H9 (cell line): ENCODE data around the gene WDR75. TPM values are rescaled to one million over a fixed set of nuclear protein-coding genes. Genes with fewer than 3 reads are reported as not detected.

ENCODE experiments used
- DNase-seq: peaks from one replicate; pipeline ENCODE4 v3.0.0-alpha.2; 2017
- H2AFZ ChIP-seq: one replicate; pipeline ENCODE4 v1.6.1; 2013; ENCODE audit warnings: mild to moderate bottlenecking, low read length, control low read depth, moderate library complexity
- H2AK5ac ChIP-seq: 2 replicates; pipeline ENCODE4 v1.6.1; 2013; ENCODE audit warnings: low read length, control low read depth, mixed read lengths; ENCODE audit not compliant: insufficient read length
- H2BK120ac ChIP-seq: one replicate; pipeline ENCODE4 v1.6.1; 2013; ENCODE audit warnings: low read depth, mild to moderate bottlenecking, low read length, control low read depth, inconsistent platforms; ENCODE audit not compliant: poor library complexity, severe bottlenecking
- H2BK12ac ChIP-seq: 2 replicates; pipeline ENCODE4 v1.6.1; 2013; ENCODE audit warnings: low read length, control low read depth, mixed read lengths, low read depth; ENCODE audit not compliant: insufficient read length
- H2BK15ac ChIP-seq: 2 replicates; pipeline ENCODE4 v1.6.1; 2013; ENCODE audit warnings: low read depth, low read length, control low read depth
- H2BK20ac ChIP-seq: one replicate; pipeline ENCODE4 v1.6.1; 2013; ENCODE audit warnings: low read depth, mild to moderate bottlenecking, low read length, control low read depth, inconsistent platforms; ENCODE audit not compliant: poor library complexity, severe bottlenecking
- H2BK5ac ChIP-seq: 2 replicates; pipeline ENCODE4 v1.6.1; 2013; ENCODE audit warnings: low read length, control low read depth, mixed read lengths; ENCODE audit not compliant: insufficient read length
- H3K14ac ChIP-seq: 2 replicates; pipeline ENCODE4 v1.6.1; 2013; ENCODE audit warnings: low read length, control low read depth; ENCODE audit not compliant: insufficient read depth
- H3K18ac ChIP-seq: 2 replicates; pipeline ENCODE4 v1.6.1; 2013; ENCODE audit warnings: low read depth, mild to moderate bottlenecking, mixed read lengths, low read length, control low read depth; ENCODE audit not compliant: insufficient read length
- H3K23ac ChIP-seq: 2 replicates; pipeline ENCODE4 v1.6.1; 2013; ENCODE audit warnings: low read length, control low read depth, mixed read lengths, low read depth; ENCODE audit not compliant: insufficient read length
- H3K23me2 ChIP-seq: 2 replicates; pipeline ENCODE4 v1.6.1; 2013; ENCODE audit warnings: low read depth, mild to moderate bottlenecking, mixed read lengths, low read length, control low read depth; ENCODE audit not compliant: insufficient read length, poor library complexity, severe bottlenecking
- H3K27ac ChIP-seq: 2 replicates; pipeline ENCODE4 v1.5.1; 2013; ENCODE audit warnings: low read length, control low read depth, mixed read lengths, low read depth; ENCODE audit not compliant: insufficient read length
- H3K27me3 ChIP-seq: 2 replicates; pipeline ENCODE4 v1.6.1; 2013; ENCODE audit warnings: low read length, control low read depth, inconsistent platforms; ENCODE audit not compliant: insufficient read depth
- H3K4ac ChIP-seq: 2 replicates; pipeline ENCODE4 v1.6.1; 2013; ENCODE audit warnings: low read depth, mild to moderate bottlenecking, control low read depth, inconsistent platforms, low read length, moderate library complexity
- H3K4me1 ChIP-seq: 2 replicates; pipeline ENCODE4 v1.6.1; 2013; ENCODE audit warnings: low read length, control low read depth, inconsistent platforms; ENCODE audit not compliant: insufficient read depth
- H3K4me2 ChIP-seq: 2 replicates; pipeline ENCODE4 v1.6.1; 2013; ENCODE audit warnings: low read length, control low read depth, mixed read lengths; ENCODE audit not compliant: insufficient read length, insufficient read depth
- H3K56ac ChIP-seq: 2 replicates; pipeline ENCODE4 v1.6.1; 2013; ENCODE audit warnings: low read depth, mild to moderate bottlenecking, mixed read lengths, low read length, control low read depth; ENCODE audit not compliant: insufficient read length
- H3K79me1 ChIP-seq: 2 replicates; pipeline ENCODE4 v1.6.1; 2013; ENCODE audit warnings: low read depth, mild to moderate bottlenecking, moderate library complexity, low read length, control low read depth, inconsistent platforms; ENCODE audit not compliant: insufficient read depth, poor library complexity, severe bottlenecking
- H3K79me2 ChIP-seq: 2 replicates; pipeline ENCODE4 v1.6.1; 2013; ENCODE audit warnings: low read length, control low read depth, inconsistent platforms; ENCODE audit not compliant: insufficient read depth
- H3K9ac ChIP-seq: 2 replicates; pipeline ENCODE4 v1.6.1; 2013; ENCODE audit warnings: low read length, control low read depth, mixed read lengths; ENCODE audit not compliant: insufficient read length; ENCODE audit errors: extremely low read depth
- H3K9me3 ChIP-seq: one replicate; pipeline ENCODE4 v1.6.1; 2013; ENCODE audit warnings: low read depth, low read length, inconsistent platforms; ENCODE audit not compliant: control insufficient read depth
- H3T11ph ChIP-seq: one replicate; pipeline ENCODE4 v1.6.1; 2013; ENCODE audit warnings: mild to moderate bottlenecking, low read length, control low read depth, inconsistent platforms
- H4K20me1 ChIP-seq: one replicate; pipeline ENCODE4 v1.6.1; 2013; ENCODE audit not compliant: control insufficient read depth, insufficient read length, insufficient read depth
- H4K5ac ChIP-seq: 2 replicates; pipeline ENCODE4 v1.6.1; 2013; ENCODE audit warnings: low read depth, mild to moderate bottlenecking, mixed read lengths, low read length, control low read depth; ENCODE audit not compliant: insufficient read length
- H4K8ac ChIP-seq: replicated peaks from 2 replicates; pipeline ENCODE4 v1.6.1; 2013; ENCODE audit warnings: low read length, control low read depth, mixed read lengths, low read depth; ENCODE audit not compliant: insufficient read length
- H4K91ac ChIP-seq: 2 replicates; pipeline ENCODE4 v1.6.1; 2013; ENCODE audit warnings: low read depth, mild to moderate bottlenecking, moderate library complexity, mixed read lengths, low read length, control low read depth; ENCODE audit not compliant: insufficient read length
- H3K27ac Mint-ChIP-seq, 3 experiments: 2 replicates in 2 of 3; 3 replicates in 1 of 3; pipeline ENCODE4 v1.8.0; 2020 to 2021; ENCODE audit warnings: mixed read lengths in 3 of 3, mild to moderate bottlenecking in 1 of 3, moderate library complexity in 1 of 3
- H3K27me3 Mint-ChIP-seq: 2 replicates; pipeline ENCODE4 v1.8.0; 2021; ENCODE audit warnings: low read depth, mild to moderate bottlenecking, moderate library complexity, mixed read lengths
- H3K36me3 Mint-ChIP-seq, 3 experiments: 2 replicates in 2 of 3; 3 replicates in 1 of 3; pipeline ENCODE4 v1.8.0; 2020 to 2021; ENCODE audit warnings: low read depth in 3 of 3, mixed read lengths in 3 of 3; ENCODE audit not compliant: insufficient read depth in 1 of 3
- H3K4me1 Mint-ChIP-seq, 2 experiments: 2 replicates each; pipeline ENCODE4 v1.8.0; 2020; ENCODE audit warnings: mixed read lengths in 2 of 2
- H3K4me3 Mint-ChIP-seq, 2 experiments: 2 replicates in 1 of 2; 3 replicates in 1 of 2; pipeline ENCODE4 v1.8.0; 2020 to 2021; ENCODE audit warnings: mild to moderate bottlenecking in 2 of 2, mixed read lengths in 2 of 2, moderate library complexity in 1 of 2
- H3K9me3 Mint-ChIP-seq, 2 experiments: 2 replicates in 1 of 2; 3 replicates in 1 of 2; pipeline ENCODE4 v1.8.0; 2020; ENCODE audit warnings: mild to moderate bottlenecking in 2 of 2, mixed read lengths in 2 of 2, moderate library complexity in 1 of 2
- WGBS: extraction: QIAGEN DNeasy Blood & Tissue Kit; methylation state at CpG from one replicate; pipeline ENCODE4 v1.1.7; 2013; ENCODE audit warnings: missing lambda C conversion rate, low lambda C conversion rate, mixed read lengths; ENCODE audit not compliant: insufficient read length; ENCODE audit errors: extremely low coverage; 5-methylcytosine and 5-hydroxymethylcytosine counted together
- total RNA-seq: library from RNA; stranded (reverse); gene quantifications from 2 replicates; pipeline ENCODE4 v1.2.1, GENCODE V29; 2021
- TF ChIP-seq, protein P1 (sequence below): fragments of 200-600 bp; sonication (generic); conservative IDR thresholded peaks from 3 replicates; pipeline ENCODE4 v1.8.0; 2021; ENCODE audit warnings: antibody characterized with exemption, mild to moderate bottlenecking

Gene WDR75
- total RNA-seq, 1 experiment from 2014 or later, result 80.6 TPM

DNA sequence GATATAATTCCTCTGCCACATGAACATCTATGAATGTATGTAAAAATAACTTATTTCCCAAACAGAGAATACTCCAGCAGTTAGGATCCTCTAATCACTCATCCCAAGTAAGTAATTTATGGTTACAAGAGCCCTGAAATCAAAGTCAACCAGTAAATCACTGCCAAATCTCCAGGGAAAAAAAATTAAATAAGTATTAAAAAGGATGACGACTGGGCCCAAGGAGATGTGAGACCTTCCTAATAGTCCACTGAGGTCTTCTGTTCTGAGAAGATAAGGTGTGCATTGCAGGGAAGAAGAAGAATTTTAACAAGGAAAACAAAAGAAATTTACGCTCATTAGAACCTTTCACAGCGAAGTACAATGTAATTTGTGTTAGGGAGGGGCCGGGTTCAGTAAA, 28.0 kb upstream of the WDR75 start:
- H4K91ac ChIP-seq, result no peak overlapping the region
- H4K8ac ChIP-seq, result no peak overlapping the region
- no peak overlapping the region for H3K4me2 ChIP-seq
- H3K23me2 ChIP-seq, result no peaks in the 10 kb centered on the region
- H3K27ac Mint-ChIP-seq, result 0 out of 7 replicates have a peak overlapping the region, but pooled peaks of 1 of the 3 experiments have one; percentile 1
- no peaks in the 10 kb centered on the region; a peak in 1 of 5 replicates for H3K9me3 Mint-ChIP-seq
- H2BK12ac ChIP-seq, result no peak overlapping the region
- TF ChIP-seq, protein P1, sequence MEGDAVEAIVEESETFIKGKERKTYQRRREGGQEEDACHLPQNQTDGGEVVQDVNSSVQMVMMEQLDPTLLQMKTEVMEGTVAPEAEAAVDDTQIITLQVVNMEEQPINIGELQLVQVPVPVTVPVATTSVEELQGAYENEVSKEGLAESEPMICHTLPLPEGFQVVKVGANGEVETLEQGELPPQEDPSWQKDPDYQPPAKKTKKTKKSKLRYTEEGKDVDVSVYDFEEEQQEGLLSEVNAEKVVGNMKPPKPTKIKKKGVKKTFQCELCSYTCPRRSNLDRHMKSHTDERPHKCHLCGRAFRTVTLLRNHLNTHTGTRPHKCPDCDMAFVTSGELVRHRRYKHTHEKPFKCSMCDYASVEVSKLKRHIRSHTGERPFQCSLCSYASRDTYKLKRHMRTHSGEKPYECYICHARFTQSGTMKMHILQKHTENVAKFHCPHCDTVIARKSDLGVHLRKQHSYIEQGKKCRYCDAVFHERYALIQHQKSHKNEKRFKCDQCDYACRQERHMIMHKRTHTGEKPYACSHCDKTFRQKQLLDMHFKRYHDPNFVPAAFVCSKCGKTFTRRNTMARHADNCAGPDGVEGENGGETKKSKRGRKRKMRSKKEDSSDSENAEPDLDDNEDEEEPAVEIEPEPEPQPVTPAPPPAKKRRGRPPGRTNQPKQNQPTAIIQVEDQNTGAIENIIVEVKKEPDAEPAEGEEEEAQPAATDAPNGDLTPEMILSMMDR, result no peak
- H3K9me3 ChIP-seq, result no peaks in the 10 kb centered on the region
- no peak overlapping the region for H3K4ac ChIP-seq
- no peaks in the 10 kb centered on the region for H3K4me1 Mint-ChIP-seq
- H3K23ac ChIP-seq, result no peak overlapping the region
- no peak overlapping the region for H3K27ac ChIP-seq
- WGBS, result no CpG with 5 or more reads among the region's 4 CpGs
- H4K20me1 ChIP-seq, result no peaks in the 10 kb centered on the region
- no peak overlapping the region for H2AK5ac ChIP-seq
- no peaks in the 10 kb centered on the region for H3K4me1 ChIP-seq
- no peaks in the 10 kb centered on the region for H3K79me2 ChIP-seq
- H3K79me1 ChIP-seq, result no peaks in the 10 kb centered on the region
- no peak overlapping the region for H4K5ac ChIP-seq
- no peak overlapping the region for H3K18ac ChIP-seq
- H3K36me3 Mint-ChIP-seq, result no peaks in the 10 kb centered on the region
- H3K14ac ChIP-seq, result no peak overlapping the region
- H2BK5ac ChIP-seq, result no peak overlapping the region
- H2BK120ac ChIP-seq, result no peak overlapping the region
- DNase-seq, result no peak
- no peak overlapping the region for H3K9ac ChIP-seq
- no peaks in the 10 kb centered on the region for H3K27me3 ChIP-seq
- no peak overlapping the region for H3K4me3 Mint-ChIP-seq
- H2BK20ac ChIP-seq, result no peak overlapping the region
- H2BK15ac ChIP-seq, result no peak overlapping the region
- no peak overlapping the region for H2AFZ ChIP-seq
- H3K56ac ChIP-seq, result no peak overlapping the region
- no peaks in the 10 kb centered on the region for H3K27me3 Mint-ChIP-seq
- H3T11ph ChIP-seq, result no peak overlapping the region
